ENCODE measurements around the gene ABLIM2.

The ABLIM2 gene

GRCh38 chr4:8103421-8104390 lies 54.9 kb downstream of the ABLIM2 start:
- no peak for DNase-seq (ENCODE audit: low read depth)

GRCh38 chr4:8102831-8103230 lies 55.8 kb downstream of the ABLIM2 start:
- DNase-seq (ENCODE audit: low read depth) = no peak

GRCh38 chr4:8102076-8102355 lies 56.6 kb downstream of the ABLIM2 start:
- DNase-seq (ENCODE audit: low read depth) = no peak

- no peak for DNase-seq (ENCODE audit: low read depth)
Observed at GRCh38 chr4:8101213-8102075, 57.2 kb downstream of the ABLIM2 start.

- no peak for DNase-seq (ENCODE audit: low read depth)
Observed at GRCh38 chr4:8099981-8100464, 58.6 kb downstream of the ABLIM2 start.

- DNase-seq (ENCODE audit: low read depth) = no peak
Observed at GRCh38 chr4:8098506-8098905, 60.1 kb downstream of the ABLIM2 start.

GRCh38 chr4:8097721-8098345 lies 60.8 kb downstream of the ABLIM2 start:
- DNase-seq (ENCODE audit: low read depth) = no peak

- no peak for DNase-seq (ENCODE audit: low read depth)
Observed at GRCh38 chr4:8097141-8097541, 61.5 kb downstream of the ABLIM2 start.

- DNase-seq (ENCODE audit: low read depth) = no peak
Observed at GRCh38 chr4:8096690-8097061, 61.9 kb downstream of the ABLIM2 start.

GRCh38 chr4:8095956-8096689 lies 62.5 kb downstream of the ABLIM2 start:
- no peak for DNase-seq (ENCODE audit: low read depth)

- no peak for DNase-seq (ENCODE audit: low read depth)
Observed at GRCh38 chr4:8093587-8094274, 64.9 kb downstream of the ABLIM2 start.

- no peak for DNase-seq (ENCODE audit: low read depth)
Observed at GRCh38 chr4:8092282-8092681, 66.3 kb downstream of the ABLIM2 start.

- DNase-seq (ENCODE audit: low read depth) = no peak
Observed at GRCh38 chr4:8090744-8091301, 67.8 kb downstream of the ABLIM2 start.

- DNase-seq (ENCODE audit: low read depth) = no peak
Observed at GRCh38 chr4:8090312-8090711, 68.3 kb downstream of the ABLIM2 start.

- DNase-seq (ENCODE audit: low read depth) = no peak
Observed at GRCh38 chr4:8089862-8090261, 68.8 kb downstream of the ABLIM2 start.

GRCh38 chr4:8088966-8089491 lies 69.6 kb downstream of the ABLIM2 start:
- DNase-seq (ENCODE audit: low read depth) = no peak

- DNase-seq (ENCODE audit: low read depth) = no peak
Observed at GRCh38 chr4:8087921-8088495, 70.6 kb downstream of the ABLIM2 start.

GRCh38 chr4:8086783-8087445 lies 71.7 kb downstream of the ABLIM2 start:
- DNase-seq (ENCODE audit: low read depth) = no peak

- DNase-seq (ENCODE audit: low read depth) = no peak
Observed at GRCh38 chr4:8085491-8086117, 73.0 kb downstream of the ABLIM2 start.
